H1 (cell line): ENCODE data around the gene ADAM23. TPM values are rescaled to one million over a fixed set of nuclear protein-coding genes. Genes with fewer than 3 reads are reported as not detected.

Experiments
- CTCF ChIA-PET: fragments of 300-600 bp; sonication (Branson Sonifier 250); formaldehyde crosslinking; loops from one replicate; lab custom pipeline; 2021; ENCODE audit not compliant: partially characterized antibody; lab: Charles Lee
- POLR2A ChIA-PET: fragments of 300-600 bp; sonication (Branson Sonifier 250); formaldehyde crosslinking; loops from one replicate; lab custom pipeline; 2021; ENCODE audit warnings: inconsistent platforms; ENCODE audit not compliant: partially characterized antibody; lab: Charles Lee
- DNase-seq, 2 experiments: peaks; one replicate each; pipeline versions ENCODE4 v3.0.0 to v3.0.0-alpha.2; 2010 to 2022; ENCODE audit warnings: low spot score in 2 of 2, low read depth in 1 of 2, mixed read lengths in 1 of 2
- FAIRE-seq: peaks from 2 replicates; lab custom pipeline; 2011; peaks lifted over from hg19 to GRCh38; lab: Jason Lieb, UNC
- H2AFZ ChIP-seq: 2 replicates; pipeline ENCODE4 v1.8.1; 2012; ENCODE audit warnings: low read length, inconsistent platforms
- H2AK5ac ChIP-seq: 2 replicates; pipeline ENCODE4 v1.6.1; 2013; ENCODE audit warnings: low read depth, low read length
- H2BK120ac ChIP-seq: replicated peaks from 2 replicates; pipeline ENCODE3; 2013; ENCODE audit warnings: low read depth, low read length, inconsistent platforms
- H2BK12ac ChIP-seq: 2 replicates; pipeline ENCODE4 v1.6.1; 2013; ENCODE audit warnings: low read depth, low read length
- H2BK15ac ChIP-seq: 2 replicates; pipeline ENCODE4 v1.6.1; 2013; ENCODE audit warnings: low read length
- H2BK20ac ChIP-seq: 2 replicates; pipeline ENCODE4 v1.6.1; 2013; ENCODE audit warnings: low read length
- H2BK5ac ChIP-seq: 2 replicates; pipeline ENCODE4 v1.6.1; 2013; ENCODE audit warnings: low read depth, low read length
- H3K14ac ChIP-seq: 2 replicates; pipeline ENCODE4 v1.6.1; 2013; ENCODE audit warnings: inconsistent platforms; ENCODE audit not compliant: insufficient read length
- H3K18ac ChIP-seq: 2 replicates; pipeline ENCODE4 v1.6.1; 2013; ENCODE audit warnings: low read length; ENCODE audit errors: extremely low read depth
- H3K23ac ChIP-seq: 2 replicates; pipeline ENCODE4 v1.6.1; 2013; ENCODE audit warnings: inconsistent platforms; ENCODE audit not compliant: insufficient read length
- H3K23me2 ChIP-seq: 2 replicates; pipeline ENCODE4 v1.6.1; 2013; ENCODE audit warnings: low read depth, low read length
- H3K27ac ChIP-seq: 2 replicates; pipeline ENCODE4 v1.6.1; 2011; ENCODE audit warnings: low read depth, low read length, inconsistent platforms
- H3K27me3 ChIP-seq, 4 experiments: replicated peaks in 1 of 4; 1 replicate in 1 of 4; 2 replicates in 3 of 4; pipeline versions ENCODE4 v1.6.1 to v1.8.1; 2011 to 2013; ENCODE audit warnings: low read length in 3 of 4, mild to moderate bottlenecking in 3 of 4, inconsistent platforms in 2 of 4, mixed read lengths in 2 of 4, moderate library complexity in 1 of 4; ENCODE audit not compliant: control insufficient read depth in 3 of 4, insufficient read depth in 3 of 4; ENCODE audit errors: extremely low read depth in 1 of 4
- H3K36me3 ChIP-seq, 4 experiments: 2 replicates each; pipeline versions ENCODE4 v1.6.1 to v1.8.1; 2011 to 2013; ENCODE audit warnings: mild to moderate bottlenecking in 4 of 4, low read length in 3 of 4, moderate library complexity in 2 of 4, control low read depth in 1 of 4, inconsistent platforms in 1 of 4; ENCODE audit not compliant: insufficient read depth in 4 of 4, control insufficient read depth in 2 of 4
- H3K4ac ChIP-seq: replicated peaks from 2 replicates; pipeline ENCODE3; 2013; ENCODE audit warnings: low read length, low read depth, mixed read lengths, inconsistent platforms; ENCODE audit not compliant: insufficient read length
- H3K4me1 ChIP-seq, 4 experiments: replicated peaks in 1 of 4; 1 replicate in 1 of 4; 2 replicates in 3 of 4; pipeline versions ENCODE4 v1.6.1 to v1.8.1; 2011 to 2013; ENCODE audit warnings: low read length in 3 of 4, inconsistent platforms in 2 of 4, mixed read lengths in 1 of 4; ENCODE audit not compliant: insufficient read depth in 4 of 4, control insufficient read depth in 3 of 4
- H3K4me2 ChIP-seq, 2 experiments: 2 replicates each; pipeline versions ENCODE4 v1.6.1 to v1.8.1; 2011 to 2013; ENCODE audit warnings: low read depth in 2 of 2, low read length in 2 of 2, control low read depth in 1 of 2, inconsistent platforms in 1 of 2, mild to moderate bottlenecking in 1 of 2; ENCODE audit not compliant: insufficient read depth in 1 of 2
- H3K4me3 ChIP-seq, 4 experiments: fragments of 200-600, 300-600 bp in 1 of 4; sonication (generic), shearing (Covaris generic), sonication (Bioruptor Twin) in 1 of 4; 2 replicates each; pipeline versions ENCODE4 v1.5.1 to v1.8.1; 2011 to 2016; ENCODE audit warnings: low read length in 4 of 4, low read depth in 3 of 4, control low read depth in 2 of 4, inconsistent platforms in 2 of 4, mild to moderate bottlenecking in 2 of 4, mixed read lengths in 1 of 4, moderate library complexity in 1 of 4; ENCODE audit not compliant: insufficient read depth in 2 of 4; ENCODE audit errors: extremely low read depth in 1 of 4
- H3K56ac ChIP-seq: replicated peaks from 2 replicates; pipeline ENCODE3; 2013; ENCODE audit warnings: low read depth, mild to moderate bottlenecking, mixed read lengths, low read length, inconsistent platforms; ENCODE audit not compliant: insufficient read length
- H3K79me1 ChIP-seq: 2 replicates; pipeline ENCODE4 v1.6.1; 2013; ENCODE audit warnings: low read depth, low read length, control low read depth
- H3K79me2 ChIP-seq, 2 experiments: 2 replicates each; pipeline versions ENCODE4 v1.6.1 to v1.8.1; 2012 to 2013; ENCODE audit warnings: low read length in 2 of 2, mild to moderate bottlenecking in 2 of 2, inconsistent platforms in 1 of 2; ENCODE audit not compliant: insufficient read depth in 2 of 2, control insufficient read depth in 1 of 2
- H3K9ac ChIP-seq, 4 experiments: replicated peaks in 1 of 4; 1 replicate in 1 of 4; 2 replicates in 3 of 4; pipeline versions ENCODE4 v1.6.1 to v1.8.1; 2011 to 2013; ENCODE audit warnings: low read depth in 3 of 4, low read length in 3 of 4, control low read depth in 2 of 4, mild to moderate bottlenecking in 2 of 4, moderate library complexity in 2 of 4, inconsistent platforms in 1 of 4; ENCODE audit errors: extremely low read depth in 1 of 4
- H3K9me3 ChIP-seq, 2 experiments: 2 replicates each; pipeline versions ENCODE4 v1.6.1 to v1.8.1; 2012 to 2013; ENCODE audit warnings: mild to moderate bottlenecking in 2 of 2, moderate library complexity in 2 of 2, control low read depth in 1 of 2, inconsistent platforms in 1 of 2, low read depth in 1 of 2, low read length in 1 of 2, mixed read lengths in 1 of 2; ENCODE audit not compliant: insufficient read depth in 2 of 2
- H4K20me1 ChIP-seq, 2 experiments: replicated peaks in 1 of 2; 2 replicates each; pipeline versions ENCODE3 to v1.8.1; 2011 to 2013; ENCODE audit warnings: inconsistent platforms in 2 of 2, low read length in 2 of 2, mild to moderate bottlenecking in 1 of 2; ENCODE audit not compliant: insufficient read depth in 2 of 2, control insufficient read depth in 1 of 2
- H4K5ac ChIP-seq: 2 replicates; pipeline ENCODE4 v1.6.1; 2013; ENCODE audit warnings: low read length, low read depth, mixed read lengths, inconsistent platforms; ENCODE audit not compliant: insufficient read length
- H4K8ac ChIP-seq: 2 replicates; pipeline ENCODE4 v1.8.0; 2013; ENCODE audit warnings: mild to moderate bottlenecking, moderate library complexity, low read length, inconsistent platforms; ENCODE audit not compliant: insufficient read depth; ENCODE audit errors: extremely low read depth
- H4K91ac ChIP-seq: replicated peaks from 2 replicates; pipeline ENCODE3; 2013; ENCODE audit warnings: low read length, mixed read lengths, inconsistent platforms; ENCODE audit not compliant: insufficient read length
- RAD21 ChIP-seq, 2 experiments: IDR thresholded peaks in 1 of 2; conservative IDR thresholded peaks in 1 of 2; 2 replicates each; pipeline ENCODE4 v1.6.1; 2011; ENCODE audit warnings: low read depth in 2 of 2, low read length in 2 of 2, improper control_type of control experiment in 1 of 2, inconsistent platforms in 1 of 2, mild to moderate bottlenecking in 1 of 2, moderate library complexity in 1 of 2
- SIX5 ChIP-seq: IDR thresholded peaks from 2 replicates; pipeline ENCODE4 v1.6.1; 2011; ENCODE audit warnings: mild to moderate bottlenecking, low read depth, low read length
- SP4 ChIP-seq: IDR thresholded peaks from 2 replicates; pipeline ENCODE4 v1.6.1; 2012; ENCODE audit warnings: low read length, inconsistent platforms
- WGBS, 2 experiments: shearing (Covaris generic) in 1 of 2; methylation state at CpG; one replicate each; pipeline versions ENCODE4 v1.1.6 to v1.1.7; 2013 to 2015; ENCODE audit warnings: low lambda C conversion rate in 2 of 2, mixed read lengths in 2 of 2, inconsistent platforms in 1 of 2, low coverage in 1 of 2, missing lambda C conversion rate in 1 of 2; ENCODE audit not compliant: insufficient replicate concordance in 2 of 2, insufficient coverage in 1 of 2, insufficient read length in 1 of 2; ENCODE audit errors: extremely low coverage in 1 of 2, missing lambda C conversion rate in 1 of 2; 5-methylcytosine and 5-hydroxymethylcytosine counted together
- polyA plus RNA-seq, 7 experiments: library from polyadenylated mRNA; depleted of rRNA in 3 of 7; stranded (reverse) in 5 of 7; unstranded in 2 of 7; fragments of >200 nt in 5 of 7; fragments of 200-250 nt in 2 of 7; gene quantifications; 1 replicate in 5 of 7; 2 replicates in 1 of 7; 4 replicates in 1 of 7; pipeline versions ENCODE4 v1.2.1 to v1.2.3, GENCODE V29; 2011 to 2013; ENCODE audit warnings: missing spikeins in 2 of 7, mixed read lengths in 2 of 7
- total RNA-seq: library from RNA; stranded (reverse); fragmentation: NEBNext Ultra II Directional; extraction: Animal tissue kit (Norgen Biotek cat#: 25700); gene quantifications from 2 replicates; pipeline ENCODE4 v1.2.1, GENCODE V29; 2021
- TF ChIP-seq, protein P1 (sequence below), 3 experiments: IDR thresholded peaks; 1 replicate in 2 of 3; 2 replicates in 1 of 3; pipeline versions ENCODE4 v1.5.1 to v1.6.1; 2011; ENCODE audit warnings: low read length in 3 of 3, mild to moderate bottlenecking in 3 of 3, inconsistent platforms in 2 of 3, low read depth in 1 of 3, moderate library complexity in 1 of 3; ENCODE audit not compliant: insufficient read depth in 1 of 3; ENCODE audit errors: control extremely low read depth in 1 of 3

The ADAM23 gene
- total and polyA plus RNA-seq, 2 of the 8 experiments (the other 6 are each of a cell fraction or from before 2014, with no cell fraction given): 9.9 to 20.8 TPM

DNA sequence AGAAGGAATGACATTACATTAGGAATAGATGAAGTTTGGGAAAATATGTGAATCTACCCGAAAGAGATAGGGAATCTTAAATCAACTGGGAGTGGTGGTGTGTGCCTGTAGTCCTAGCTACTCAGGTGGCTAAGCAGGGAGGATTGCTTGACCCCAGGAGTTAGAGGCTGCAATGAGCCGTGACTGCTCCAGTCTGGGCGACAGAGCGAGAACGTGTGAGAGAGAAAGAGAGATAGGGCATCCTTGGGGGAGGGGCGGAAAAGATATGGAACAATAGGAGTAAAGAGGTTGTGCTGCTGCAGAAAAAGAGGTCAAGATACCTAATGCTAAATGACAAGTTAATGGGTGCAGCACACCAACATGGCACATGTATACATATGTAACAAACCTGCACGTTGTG, 47.1 kb upstream of the ADAM23 start:
- Histone ChIP-seq H4K20me1 (no peaks in the 10 kb centered on the region), H2BK15ac (no peak overlapping the region), H3K23ac (no peak overlapping the region), H3K27ac (no peak overlapping the region), H2AFZ (peak overlapping the region; percentile 88), H3K9ac (no peak overlapping the region), H3K36me3 (no peaks in the 10 kb centered on the region), H2AK5ac (no peak overlapping the region), H4K8ac (no peak overlapping the region), H3K4me1 (no peaks in the 10 kb centered on the region), H2BK5ac (no peak overlapping the region), H3K18ac (no peak overlapping the region), H2BK120ac (no peak overlapping the region), H3K27me3 (no peaks in the 10 kb centered on the region), H3K23me2 (no peaks in the 10 kb centered on the region), H3K9me3 (peaks cover under 1 to 10% of the 10 kb centered on the region in 2 experiments; a peak in 1 of 4 replicates), H3K4me3 (no peak overlapping the region), H3K4me2 (no peak overlapping the region), H3K79me1 (no peaks in the 10 kb centered on the region), H3K56ac (no peak overlapping the region), H4K5ac (no peak overlapping the region), H3K4ac (no peak overlapping the region), H4K91ac (no peak overlapping the region), H3K14ac (no peak overlapping the region), H3K79me2 (no peaks in the 10 kb centered on the region), H2BK20ac (no peak overlapping the region), H2BK12ac (no peak overlapping the region)
- ChIA-PET CTCF (interaction anchor here (1.0 kb wide), 1 partner anchor 162 kb away, joined by 3 read pairs; no protein-coding TSS in a partner anchor), POLR2A (interaction anchor here (0.6 kb wide), 1 partner anchor 425 kb away, joined by 3 read pairs; no protein-coding TSS in a partner anchor)
- DNase-seq (no peak), FAIRE-seq (no peak)
- TF ChIP-seq SIX5 (no peak), SP4 (no peak), RAD21 (IDR thresholded peaks at IDR 0.05 in 1 of 2, conservative IDR thresholded peaks at IDR 0.05 in 1 of 2; ENCODE audit: low read depth in 2 of 2, low read length in 2 of 2) (no peak)
- TF ChIP-seq, protein P1, sequence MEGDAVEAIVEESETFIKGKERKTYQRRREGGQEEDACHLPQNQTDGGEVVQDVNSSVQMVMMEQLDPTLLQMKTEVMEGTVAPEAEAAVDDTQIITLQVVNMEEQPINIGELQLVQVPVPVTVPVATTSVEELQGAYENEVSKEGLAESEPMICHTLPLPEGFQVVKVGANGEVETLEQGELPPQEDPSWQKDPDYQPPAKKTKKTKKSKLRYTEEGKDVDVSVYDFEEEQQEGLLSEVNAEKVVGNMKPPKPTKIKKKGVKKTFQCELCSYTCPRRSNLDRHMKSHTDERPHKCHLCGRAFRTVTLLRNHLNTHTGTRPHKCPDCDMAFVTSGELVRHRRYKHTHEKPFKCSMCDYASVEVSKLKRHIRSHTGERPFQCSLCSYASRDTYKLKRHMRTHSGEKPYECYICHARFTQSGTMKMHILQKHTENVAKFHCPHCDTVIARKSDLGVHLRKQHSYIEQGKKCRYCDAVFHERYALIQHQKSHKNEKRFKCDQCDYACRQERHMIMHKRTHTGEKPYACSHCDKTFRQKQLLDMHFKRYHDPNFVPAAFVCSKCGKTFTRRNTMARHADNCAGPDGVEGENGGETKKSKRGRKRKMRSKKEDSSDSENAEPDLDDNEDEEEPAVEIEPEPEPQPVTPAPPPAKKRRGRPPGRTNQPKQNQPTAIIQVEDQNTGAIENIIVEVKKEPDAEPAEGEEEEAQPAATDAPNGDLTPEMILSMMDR (IDR thresholded peaks at IDR 0.05; ENCODE audit: control extremely low read depth in 1 of 3, insufficient read depth in 1 of 3, low read depth in 1 of 3, low read length in 3 of 3): no peak
- WGBS, 2 experiments: 84% methylated on average over 7 of the region's 7 CpGs; no CpG with 5 or more reads in 1 of the 2 experiments
